IgD-negative memory B cell (primary cell): ENCODE data around the gene FBXL14. TPM values are rescaled to one million over a fixed set of nuclear protein-coding genes. Genes with fewer than 3 reads are reported as not detected.

Experiments used
- H3K27ac Mint-ChIP-seq, 3 donors: one replicate each; pipeline ENCODE4 v1.8.0; 2020 to 2022; ENCODE audit warnings: mild to moderate bottlenecking in 3 of 3, mixed read lengths in 3 of 3, moderate library complexity in 1 of 3
- H3K27me3 Mint-ChIP-seq: one replicate; pipeline ENCODE4 v1.8.0; 2021; ENCODE audit warnings: mixed read lengths
- H3K36me3 Mint-ChIP-seq: one replicate; pipeline ENCODE4 v1.8.0; 2020; ENCODE audit warnings: mild to moderate bottlenecking, mixed read lengths
- H3K4me1 Mint-ChIP-seq, 3 donors: one replicate each; pipeline ENCODE4 v1.8.0; 2020 to 2022; ENCODE audit warnings: mixed read lengths in 3 of 3, mild to moderate bottlenecking in 1 of 3
- H3K4me3 Mint-ChIP-seq, 4 donors: one replicate each; pipeline ENCODE4 v1.8.0; 2020 to 2022; ENCODE audit warnings: mild to moderate bottlenecking in 4 of 4, mixed read lengths in 4 of 4, moderate library complexity in 3 of 4
- H3K9me3 Mint-ChIP-seq, 3 donors: one replicate each; pipeline ENCODE4 v1.8.0; 2020 to 2021; ENCODE audit warnings: mixed read lengths in 3 of 3, mild to moderate bottlenecking in 1 of 3
- polyA plus RNA-seq: library from polyadenylated mRNA; unstranded; fragments of 300-500 nt; fragmentation: Illumina TruSeq; gene quantifications from one replicate; pipeline ENCODE4 v1.2.3, GENCODE V29; 2021

FBXL14 gene
- polyA plus RNA-seq = 20.5 TPM

DNA sequence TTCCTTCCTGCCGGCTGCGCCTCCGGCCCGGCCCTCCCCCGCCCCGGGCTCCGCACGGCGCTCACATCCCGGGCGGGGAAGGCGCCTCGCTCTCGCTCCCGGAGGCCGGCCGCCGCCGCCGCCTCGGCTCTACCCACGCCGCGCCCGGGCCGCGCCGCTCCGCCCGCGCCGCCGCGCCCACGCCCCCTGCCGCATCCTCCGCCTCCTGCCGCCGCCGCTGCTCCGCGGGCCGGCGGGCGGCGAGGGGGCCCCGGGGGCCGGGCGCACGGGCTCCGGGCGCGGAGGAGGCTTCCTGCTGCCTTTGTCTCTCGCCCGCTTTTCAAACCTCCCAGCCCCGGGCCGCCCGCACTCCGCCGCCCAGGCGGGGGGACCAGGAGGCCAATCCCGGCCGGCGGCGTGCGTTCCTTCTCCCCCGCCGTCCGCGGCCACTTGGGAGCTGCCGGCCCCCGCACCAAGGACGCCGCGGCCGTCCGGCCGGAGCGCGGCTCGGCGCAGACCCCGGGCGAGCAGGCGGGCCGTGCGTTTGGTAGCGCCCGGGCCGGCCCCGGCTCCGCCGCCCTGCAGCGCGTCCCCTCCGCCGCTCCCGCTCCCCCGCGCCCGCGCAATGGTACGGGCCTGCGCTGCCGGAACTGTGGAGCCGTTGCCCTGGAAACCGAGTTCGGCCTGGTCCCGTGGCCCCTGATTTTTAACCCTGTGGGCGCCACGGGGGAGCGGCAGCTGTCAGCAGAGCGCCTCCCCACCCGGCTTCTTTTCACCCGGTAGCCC, at the start of gene FBXL14:
FBXL14 (minus strand) TSS at position 321 of the 765 bp plus-strand sequence. CDS start 515 bp downstream, outside the sequence.
- Mint-ChIP-seq H3K4me1 (peaks cover 27 to 38% (median 35%) of the 10 kb centered on the region in 3 donors), H3K4me3 (peak within 1 kb of the TSS; percentile 89 to 98 (median 95)), H3K27ac (peak within 1 kb of the TSS; percentile 92 to 95 (median 94)), H3K27me3 (no peaks in the 10 kb centered on the region), H3K9me3 (no peaks in the 10 kb centered on the region), H3K36me3 (peaks cover 3% of the 10 kb centered on the region)

GRCh38 chr12:1643905-1644533, 49.6 kb upstream of the FBXL14 start:
- Mint-ChIP-seq H3K36me3 (no peaks in the 10 kb centered on the region), H3K27me3 (peaks cover 5% of the 10 kb centered on the region), H3K4me1 (peaks cover 8 to 11% (median 10%) of the 10 kb centered on the region in 3 donors)

DNA sequence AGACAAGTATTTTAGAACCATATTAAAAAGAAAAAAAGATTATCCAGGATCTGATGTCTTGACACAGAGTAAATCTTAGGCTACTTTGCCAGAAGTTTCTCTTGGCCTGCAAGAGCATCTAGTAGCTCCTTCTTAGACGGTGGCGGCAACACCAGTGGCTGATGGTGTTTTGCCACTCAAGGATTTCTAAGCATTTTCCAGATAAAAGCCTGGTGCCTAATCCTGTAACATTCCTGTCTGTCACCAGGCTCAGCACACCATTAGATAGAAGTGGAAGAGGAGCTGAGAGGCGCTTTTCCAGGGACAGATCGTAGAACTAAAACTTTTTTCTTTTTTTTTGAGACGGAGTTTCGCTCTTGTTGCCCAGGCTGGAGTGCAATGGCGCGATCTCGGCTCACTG, 48.7 kb upstream of the FBXL14 start:
- Mint-ChIP-seq H3K27me3 (peaks cover 5% of the 10 kb centered on the region), H3K9me3 (no peaks in the 10 kb centered on the region), H3K36me3 (no peaks in the 10 kb centered on the region), H3K4me1 (peaks cover 8 to 11% (median 10%) of the 10 kb centered on the region in 3 donors), H3K4me3 (no peak overlapping the region), H3K27ac (no peak overlapping the region)

More at GRCh38 chr12:1643905-1644533, 49.6 kb upstream of the FBXL14 start:
- no peak overlapping the region for H3K4me3 Mint-ChIP-seq
- no peak overlapping the region for H3K27ac Mint-ChIP-seq
- H3K9me3 Mint-ChIP-seq = no peaks in the 10 kb centered on the region

- Mint-ChIP-seq H3K27ac (peak overlapping the region in 1 of 3 donors; percentile 43), H3K4me3 (no peak overlapping the region)
These were observed 48.1 kb upstream of the FBXL14 start for GRCh38 chr12:1642513-1642912.

GRCh38 chr12:1640328-1641234, 46.2 kb upstream of the FBXL14 start:
- Mint-ChIP-seq H3K27me3 (peaks cover 4% of the 10 kb centered on the region), H3K4me1 (peaks cover 0 to 3% (median 3%) of the 10 kb centered on the region in 3 donors), H3K36me3 (no peaks in the 10 kb centered on the region), H3K27ac (no peak overlapping the region), H3K9me3 (no peaks in the 10 kb centered on the region), H3K4me3 (no peak overlapping the region)

More at GRCh38 chr12:1642513-1642912, 48.1 kb upstream of the FBXL14 start:
- Mint-ChIP-seq H3K4me1 (peaks cover 6 to 10% (median 10%) of the 10 kb centered on the region in 3 donors), H3K27me3 (peaks cover 5% of the 10 kb centered on the region), H3K36me3 (no peaks in the 10 kb centered on the region), H3K9me3 (no peaks in the 10 kb centered on the region)

DNA sequence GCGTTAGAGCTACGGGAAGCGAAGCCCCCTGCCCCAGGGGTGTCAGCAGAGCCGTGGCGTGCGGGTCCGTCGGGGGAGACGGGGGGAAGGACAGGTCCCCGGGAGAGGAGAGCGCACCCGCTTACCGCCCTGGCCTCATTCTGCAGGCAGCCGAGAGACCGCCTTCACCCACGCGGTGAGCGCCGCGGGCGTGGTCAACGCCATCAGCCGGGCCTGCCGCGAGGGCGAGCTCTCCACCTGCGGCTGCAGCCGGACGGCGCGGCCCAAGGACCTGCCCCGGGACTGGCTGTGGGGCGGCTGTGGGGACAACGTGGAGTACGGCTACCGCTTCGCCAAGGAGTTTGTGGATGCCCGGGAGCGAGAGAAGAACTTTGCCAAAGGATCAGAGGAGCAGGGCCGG, 45.2 kb upstream of the FBXL14 start:
- H3K4me3 Mint-ChIP-seq = no peak overlapping the region
- peaks cover 0 to 5% (median 2%) of the 10 kb centered on the region in 3 donors for H3K4me1 Mint-ChIP-seq
- no peaks in the 10 kb centered on the region for H3K9me3 Mint-ChIP-seq
- no peak overlapping the region for H3K27ac Mint-ChIP-seq
- H3K27me3 Mint-ChIP-seq = peaks cover 4% of the 10 kb centered on the region
- H3K36me3 Mint-ChIP-seq = no peaks in the 10 kb centered on the region

DNA sequence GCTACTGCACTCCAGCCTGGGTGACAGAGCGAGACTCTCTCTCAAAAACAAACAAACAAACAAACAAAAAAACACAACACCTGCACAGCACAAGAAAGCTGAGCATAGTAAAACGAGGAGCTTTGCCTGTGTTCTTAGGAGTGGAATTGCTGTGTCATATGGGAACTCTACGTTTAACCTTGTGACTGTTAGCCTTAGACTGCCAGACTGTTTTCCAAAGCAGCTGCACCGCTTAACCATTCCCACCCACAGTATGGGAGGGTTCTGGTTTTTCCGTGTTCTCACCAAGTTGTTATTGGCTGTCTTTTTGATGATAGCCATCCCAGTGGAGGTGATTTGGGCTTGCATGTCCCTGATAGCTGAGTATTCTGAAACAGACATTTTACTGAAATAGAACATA, 43.8 kb upstream of the FBXL14 start:
- H3K27me3 Mint-ChIP-seq = peaks cover 11% of the 10 kb centered on the region
- peaks cover 0 to 5% (median 5%) of the 10 kb centered on the region in 3 donors for H3K4me1 Mint-ChIP-seq
- no peaks in the 10 kb centered on the region for H3K36me3 Mint-ChIP-seq
- no peaks in the 10 kb centered on the region for H3K9me3 Mint-ChIP-seq
- H3K27ac Mint-ChIP-seq = peak overlapping the region in 1 of 3 donors; percentile 33
- no peak overlapping the region for H3K4me3 Mint-ChIP-seq

DNA sequence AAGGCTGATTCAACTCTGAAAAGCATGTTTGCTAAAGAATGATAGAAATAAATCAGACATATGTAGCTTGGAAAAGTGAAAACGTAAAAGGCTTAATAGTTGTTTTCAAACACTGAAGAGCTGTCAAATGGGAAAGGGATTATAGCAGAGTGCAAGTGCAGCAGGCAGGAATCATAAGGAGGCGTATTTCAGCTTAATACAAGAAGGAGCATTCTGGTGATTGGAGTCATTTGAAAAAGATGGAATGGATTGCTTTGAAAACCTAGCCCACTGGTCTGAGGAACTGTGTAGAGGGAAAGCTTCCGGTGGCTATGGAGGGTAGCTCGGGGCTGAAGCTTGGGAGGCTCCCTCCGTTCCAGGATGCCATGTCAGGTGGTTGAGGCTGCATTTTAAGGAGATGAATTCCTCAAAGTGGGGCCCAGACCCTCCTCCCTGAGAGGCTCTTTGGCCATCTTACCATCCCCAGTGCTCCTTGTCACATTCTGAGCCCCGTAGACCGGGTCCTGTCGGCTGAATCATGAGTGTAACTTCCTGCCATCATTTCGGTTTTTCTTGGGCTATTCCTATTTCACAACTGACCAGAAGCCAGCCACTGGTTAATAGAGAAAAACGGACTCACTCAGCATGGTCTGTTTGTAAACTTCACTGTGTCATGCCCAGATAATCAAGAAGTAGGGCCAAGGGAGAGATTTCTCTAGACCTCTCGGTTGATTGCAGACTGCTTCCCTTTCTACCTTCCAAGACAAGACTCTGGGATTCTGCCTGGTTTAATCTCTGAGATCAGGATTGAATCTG, 41.1 kb upstream of the FBXL14 start:
- Mint-ChIP-seq H3K9me3 (no peaks in the 10 kb centered on the region), H3K36me3 (no peaks in the 10 kb centered on the region), H3K4me1 (peaks cover 6 to 14% (median 9%) of the 10 kb centered on the region in 3 donors), H3K4me3 (no peak overlapping the region), H3K27ac (no peak overlapping the region), H3K27me3 (peaks cover 31% of the 10 kb centered on the region)

DNA sequence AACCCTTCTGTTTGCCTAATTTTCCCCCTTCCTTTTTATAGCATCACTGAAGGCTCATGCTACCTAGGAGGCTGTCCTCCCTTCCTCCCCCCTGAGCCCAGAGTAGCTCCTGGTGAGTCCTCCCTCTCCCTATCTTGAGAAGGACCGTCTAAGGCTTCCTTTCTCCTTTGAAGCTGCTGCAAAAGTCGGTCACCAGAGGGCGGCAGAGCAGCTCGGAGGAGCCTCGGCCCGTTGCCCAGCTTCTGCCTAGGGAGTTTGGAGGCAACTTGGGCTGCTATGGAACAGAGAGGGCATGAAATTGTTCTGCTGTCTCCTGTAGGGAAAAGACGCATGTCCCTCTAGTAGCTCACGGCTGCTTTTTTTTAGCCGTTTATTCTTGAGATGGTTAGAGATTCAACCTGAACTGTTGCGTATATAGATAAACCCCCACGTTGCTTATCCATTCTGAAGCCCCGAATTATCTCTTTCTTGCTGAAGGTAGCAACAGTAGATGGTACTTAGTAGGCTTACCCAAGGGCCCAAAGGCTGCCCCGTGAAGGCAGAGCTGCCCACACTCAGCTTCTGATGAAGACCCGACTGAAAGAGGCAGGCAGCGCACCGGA, 40.3 kb upstream of the FBXL14 start:
- Mint-ChIP-seq H3K4me3 (peak overlapping the region in 1 of 4 donors; percentile 25), H3K4me1 (peaks cover 6 to 14% (median 10%) of the 10 kb centered on the region in 3 donors), H3K27ac (no peak overlapping the region), H3K27me3 (peaks cover 34% of the 10 kb centered on the region), H3K9me3 (no peaks in the 10 kb centered on the region), H3K36me3 (no peaks in the 10 kb centered on the region)

- H3K27ac Mint-ChIP-seq = no peak overlapping the region
- peak overlapping the region in 1 of 4 donors; percentile 25 for H3K4me3 Mint-ChIP-seq
- no peaks in the 10 kb centered on the region for H3K9me3 Mint-ChIP-seq
- peaks cover 6 to 16% (median 10%) of the 10 kb centered on the region in 3 donors for H3K4me1 Mint-ChIP-seq
- peaks cover 38% of the 10 kb centered on the region for H3K27me3 Mint-ChIP-seq
- no peaks in the 10 kb centered on the region for H3K36me3 Mint-ChIP-seq
These were observed 39.8 kb upstream of the FBXL14 start for GRCh38 chr12:1634149-1634548.

GRCh38 chr12:1633459-1633858, 39.1 kb upstream of the FBXL14 start:
- Mint-ChIP-seq H3K36me3 (no peaks in the 10 kb centered on the region), H3K9me3 (no peaks in the 10 kb centered on the region), H3K4me3 (no peak overlapping the region), H3K27me3 (peaks cover 43% of the 10 kb centered on the region), H3K4me1 (peaks cover 9 to 17% (median 10%) of the 10 kb centered on the region in 3 donors), H3K27ac (no peak overlapping the region)

DNA sequence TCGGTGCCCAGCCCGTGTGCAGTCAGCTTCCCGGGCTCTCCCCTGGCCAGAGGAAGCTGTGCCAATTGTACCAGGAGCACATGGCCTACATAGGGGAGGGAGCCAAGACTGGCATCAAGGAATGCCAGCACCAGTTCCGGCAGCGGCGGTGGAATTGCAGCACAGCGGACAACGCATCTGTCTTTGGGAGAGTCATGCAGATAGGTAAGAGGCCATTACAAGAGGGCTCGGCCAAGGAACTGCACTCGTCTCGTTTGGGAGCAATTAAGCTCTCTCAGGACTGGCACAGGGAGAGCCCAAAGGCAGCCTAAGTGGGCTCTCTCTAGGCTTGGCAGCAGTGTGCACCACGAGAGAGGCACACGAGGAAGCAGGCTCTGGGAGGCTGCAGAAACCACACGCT, 38.3 kb upstream of the FBXL14 start:
- H3K27ac Mint-ChIP-seq = no peak overlapping the region
- H3K27me3 Mint-ChIP-seq = peaks cover 46% of the 10 kb centered on the region
- H3K36me3 Mint-ChIP-seq = no peaks in the 10 kb centered on the region
- H3K4me3 Mint-ChIP-seq = no peak overlapping the region
- no peaks in the 10 kb centered on the region for H3K9me3 Mint-ChIP-seq
- H3K4me1 Mint-ChIP-seq = peaks cover 9 to 17% (median 10%) of the 10 kb centered on the region in 3 donors

DNA sequence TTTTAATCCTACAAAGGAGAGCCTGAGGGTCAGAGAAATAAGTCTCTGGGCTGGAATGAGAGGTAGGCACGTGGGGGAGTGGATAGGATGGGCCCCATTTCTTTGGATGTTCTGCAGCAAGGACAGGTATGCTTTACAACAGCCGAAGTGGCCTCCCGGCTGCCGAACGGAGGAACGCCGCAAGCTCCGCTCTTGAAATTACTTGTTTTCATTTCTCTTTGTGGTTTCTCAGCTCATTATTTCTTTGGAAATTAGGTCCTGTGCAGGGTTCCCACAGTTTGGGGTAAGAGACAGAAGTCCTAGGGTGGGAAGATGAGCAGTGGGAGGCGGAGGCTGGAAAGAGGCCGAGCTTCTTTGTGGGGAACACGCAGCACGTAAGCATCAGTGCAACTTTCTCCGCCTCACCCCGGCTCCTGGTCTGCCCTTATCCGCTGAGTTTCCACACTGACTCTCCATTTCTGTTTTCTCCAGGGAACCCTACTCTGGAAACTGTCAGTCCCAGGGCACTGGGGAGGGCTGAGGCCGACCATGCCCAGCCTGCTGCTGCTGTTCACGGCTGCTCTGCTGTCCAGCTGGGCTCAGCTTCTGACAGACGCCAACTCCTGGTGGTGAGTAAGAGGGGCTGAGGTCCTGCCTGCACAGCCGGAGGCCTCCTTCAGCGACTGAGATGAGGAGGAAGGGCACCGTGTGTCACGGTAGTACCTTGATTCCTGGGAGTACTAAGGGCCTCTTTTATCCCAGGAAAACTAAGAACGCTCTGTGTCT, 36.6 kb upstream of the FBXL14 start:
- H3K4me1 Mint-ChIP-seq = peaks cover 9 to 17% (median 10%) of the 10 kb centered on the region in 3 donors
- peak overlapping the region in 1 of 3 donors; percentile 5 for H3K27ac Mint-ChIP-seq
- peaks cover 45% of the 10 kb centered on the region for H3K27me3 Mint-ChIP-seq
- no peaks in the 10 kb centered on the region for H3K36me3 Mint-ChIP-seq
- H3K4me3 Mint-ChIP-seq = peak overlapping the region; percentile 10 to 86 (median 81)
- no peaks in the 10 kb centered on the region for H3K9me3 Mint-ChIP-seq
